ENCODE data around the gene COL1A1. TPM values are rescaled to one million over a fixed set of nuclear protein-coding genes. Genes with fewer than 3 reads are reported as not detected.

Gene COL1A1
- total RNA-seq, 4 donors from 2014 or later, result 15.0 to 90.5 (median 25.8) TPM

DNA sequence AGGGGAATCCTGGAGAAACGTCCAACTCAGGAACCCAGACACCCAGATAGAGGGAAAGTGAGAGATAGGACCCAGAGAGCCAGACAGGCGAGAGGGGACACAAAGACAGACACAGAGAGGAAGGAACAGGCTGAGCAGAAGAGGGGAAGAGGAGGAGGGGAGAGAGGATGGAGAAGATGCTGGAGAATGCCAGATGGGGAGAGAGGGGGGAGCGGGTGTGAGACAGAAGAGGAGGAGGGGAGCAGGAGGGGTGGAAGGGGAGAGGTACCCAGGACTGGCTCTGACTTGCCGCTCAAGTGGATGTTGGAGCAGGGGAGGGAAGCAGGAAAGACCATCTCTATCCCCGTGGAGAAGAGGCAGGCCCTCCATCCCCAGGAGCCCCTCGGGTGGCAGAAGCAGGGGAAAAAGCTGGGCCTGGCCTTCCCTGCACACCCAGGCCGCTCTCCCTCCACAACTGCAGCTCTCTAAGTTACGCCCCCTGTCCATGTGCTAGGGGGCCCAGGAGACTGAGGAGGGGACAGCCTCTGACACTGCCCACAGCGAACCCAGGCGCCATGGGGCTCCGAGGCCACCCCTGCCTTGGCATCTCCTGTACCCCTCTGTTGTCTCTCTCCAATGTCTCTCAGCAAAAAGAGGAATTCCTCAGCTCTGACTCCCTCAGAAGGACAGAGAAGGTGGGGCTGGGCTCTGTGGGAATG lies 55.8 kb downstream of the COL1A1 start:
- DNase-seq (ENCODE audit: low spot score in 2 of 2), result no peak
- WGBS, 2 donors, result 64 to 67% methylated on average over 11 of the region's 11 CpGs

GRCh38 chr17:50144845-50145531 lies 56.4 kb downstream of the COL1A1 start:
- intact Hi-C loops (cut with DNase I; ENCODE audit: low total_unique reads), result no loop called here
- 42 to 44% methylated on average over 16 of the region's 16 CpGs for WGBS, 2 donors

More for the DNA sequence above, 55.8 kb downstream of the COL1A1 start:
- TF ChIP-seq POLR2A (IDR thresholded peaks at IDR 0.05) (no peak), CTCF (IDR thresholded peaks at IDR 0.05) (no peak)
- intact Hi-C loops (cut with DNase I; ENCODE audit: low total_unique reads), result no loop called here
- no peak overlapping the region for H3K4me3 ChIP-seq (ENCODE audit: low read depth, poor library complexity, severe bottlenecking)

DNA sequence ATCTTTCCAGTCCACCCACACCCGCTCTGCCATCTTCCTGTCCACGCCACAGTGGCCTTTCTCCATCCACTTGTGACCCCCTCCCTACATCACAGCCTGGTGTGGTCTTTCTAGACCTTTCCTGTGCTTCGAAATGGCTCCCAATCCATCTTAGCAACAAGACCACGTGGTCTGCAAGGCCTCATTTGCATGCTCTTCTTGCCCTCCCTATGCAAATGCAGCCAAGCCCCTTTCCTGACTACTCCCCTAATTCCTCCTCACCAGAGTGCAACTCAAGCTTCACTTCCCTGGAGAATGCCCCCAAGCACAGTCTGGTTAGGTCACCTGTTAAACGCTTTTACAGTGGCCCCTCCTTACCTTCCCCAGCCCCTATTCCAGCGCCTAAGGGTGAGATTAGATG lies 57.1 kb downstream of the COL1A1 start:
- 74 to 83% methylated on average over 6 of the region's 6 CpGs for WGBS, 2 donors
- intact Hi-C loops (cut with DNase I; ENCODE audit: low total_unique reads), result no loop called here
- no peak for DNase-seq (ENCODE audit: low spot score in 2 of 2)
- TF ChIP-seq CTCF (IDR thresholded peaks at IDR 0.05), result no peak
- no peak for TF ChIP-seq POLR2A (IDR thresholded peaks at IDR 0.05)
- no peak overlapping the region for H3K4me3 ChIP-seq (ENCODE audit: low read depth, poor library complexity, severe bottlenecking)

More at GRCh38 chr17:50144845-50145531, 56.4 kb downstream of the COL1A1 start:
- no peak overlapping the region for H3K4me3 ChIP-seq (ENCODE audit: low read depth, poor library complexity, severe bottlenecking)
- DNase-seq (ENCODE audit: low spot score in 2 of 2), result no peak
- no peak for TF ChIP-seq POLR2A (IDR thresholded peaks at IDR 0.05)

GRCh38 chr17:50143461-50144176 lies 57.8 kb downstream of the COL1A1 start:
- intact Hi-C loops (cut with DNase I; ENCODE audit: low total_unique reads), result no loop called here

DNA sequence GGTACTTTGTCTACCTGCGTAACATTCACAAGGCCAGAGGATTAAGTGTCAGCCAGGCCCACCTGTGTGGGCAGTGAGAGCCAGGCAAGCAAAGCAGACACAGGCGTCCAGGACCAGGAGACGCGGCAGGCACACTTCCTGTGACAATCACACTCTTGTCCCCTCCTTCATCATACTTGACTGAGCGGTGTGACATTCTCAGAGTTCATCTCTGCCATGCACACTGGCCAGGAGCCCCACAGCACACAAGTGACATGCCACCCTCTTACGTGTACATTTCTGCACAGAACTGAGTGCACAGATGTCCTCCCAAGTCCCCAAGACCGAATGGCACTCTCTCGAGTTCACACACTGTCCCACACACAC lies 59.7 kb downstream of the COL1A1 start:
- TF ChIP-seq CTCF (IDR thresholded peaks at IDR 0.05) (no peak), POLR2A (IDR thresholded peaks at IDR 0.05) (no peak)
- intact Hi-C loops (cut with DNase I; ENCODE audit: low total_unique reads), result no loop called here
- no peak overlapping the region for H3K4me3 ChIP-seq (ENCODE audit: low read depth, poor library complexity, severe bottlenecking)
- 71 to 82% methylated on average over 8 of the region's 8 CpGs for WGBS, 2 donors
- no peak for DNase-seq (ENCODE audit: low spot score in 2 of 2)

More at GRCh38 chr17:50143461-50144176, 57.8 kb downstream of the COL1A1 start:
- DNase-seq (ENCODE audit: low spot score in 2 of 2), result no peak
- no peak for TF ChIP-seq POLR2A (IDR thresholded peaks at IDR 0.05)
- no peak for TF ChIP-seq CTCF (IDR thresholded peaks at IDR 0.05)
- H3K4me3 ChIP-seq (ENCODE audit: low read depth, poor library complexity, severe bottlenecking), result no peak overlapping the region
- WGBS, 2 donors, result 91 to 93% methylated on average over 20 of the region's 20 CpGs

Data from lower leg skin (tissue), 4 donors.